HG03342 (cell line): ENCODE results near the gene USP25.

Source experiments
- ATAC-seq: cut with Tn5 transposase; IDR thresholded peaks from one replicate; pipeline ENCODE4 v1.9.1; 2021; ENCODE audit warnings: mild to moderate bottlenecking, moderate library complexity; ENCODE audit not compliant: unreplicated experiment

The USP25 gene

GRCh38 chr21:15729674-15730483 is at the start of gene USP25:
USP25 (plus strand) TSS chr21:15729982; CDS start chr21:15730394, 412 bp downstream.
- peak; percentile 53 for ATAC-seq

- no peak for ATAC-seq
Observed at GRCh38 chr21:15682186-15682895, 47.4 kb upstream of the USP25 start.

- no peak for ATAC-seq
Observed at GRCh38 chr21:15682977-15683376, 46.8 kb upstream of the USP25 start.

GRCh38 chr21:15686506-15686905 is 43.3 kb upstream of the USP25 start:
- no peak for ATAC-seq

- no peak for ATAC-seq
Observed at GRCh38 chr21:15687208-15687607, 42.6 kb upstream of the USP25 start.

- no peak for ATAC-seq
Observed at GRCh38 chr21:15688016-15688415, 41.8 kb upstream of the USP25 start.

- no peak for ATAC-seq
Observed at GRCh38 chr21:15688809-15689208, 41.0 kb upstream of the USP25 start.

- ATAC-seq = no peak
Observed at GRCh38 chr21:15692711-15693110, 37.1 kb upstream of the USP25 start.

- ATAC-seq = no peak
Observed at GRCh38 chr21:15695241-15695640, 34.5 kb upstream of the USP25 start.

- no peak for ATAC-seq
Observed at GRCh38 chr21:15701830-15702229, 28.0 kb upstream of the USP25 start.

GRCh38 chr21:15703932-15704331 is 25.9 kb upstream of the USP25 start:
- ATAC-seq = no peak

- ATAC-seq = no peak
Observed at GRCh38 chr21:15706696-15707095, 23.1 kb upstream of the USP25 start.

- ATAC-seq = no peak
Observed at GRCh38 chr21:15713412-15713811, 16.4 kb upstream of the USP25 start.

GRCh38 chr21:15718711-15719110 is 11.1 kb upstream of the USP25 start:
- ATAC-seq = no peak

GRCh38 chr21:15719976-15720375 is 9.8 kb upstream of the USP25 start:
- no peak for ATAC-seq

- no peak for ATAC-seq
Observed at GRCh38 chr21:15722591-15723324, 7.0 kb upstream of the USP25 start.

- ATAC-seq = no peak
Observed at GRCh38 chr21:15725949-15726348, 3.8 kb upstream of the USP25 start.

- ATAC-seq = no peak
Observed at GRCh38 chr21:15728046-15728445, 1.7 kb upstream of the USP25 start.

GRCh38 chr21:15729346-15729673 is 472 bp upstream of the USP25 start:
- no peak for ATAC-seq

GRCh38 chr21:15730484-15731242 is 881 bp downstream of the USP25 start:
- no peak for ATAC-seq

- ATAC-seq = no peak
Observed at GRCh38 chr21:15731243-15731613, 1.4 kb downstream of the USP25 start.
